HepG2 (cell line): ENCODE data around the gene MYH3. TPM values are rescaled to one million over a fixed set of nuclear protein-coding genes. Genes with fewer than 3 reads are reported as not detected.

Experiments
- ATAC-seq: fragments of 200-7000 bp; cut with Tn5 transposase; 3 replicates; pipeline ENCODE4 v1.9.1; 2020; ENCODE audit warnings: mild to moderate bottlenecking, moderate library complexity
- BruUV-seq: library from RNA; stranded (reverse); fragments of 400-500 nt; replicated peaks from 2 replicates; lab custom pipeline; 2021; lab: Mats Ljungman, UMichigan
- CTCF ChIA-PET: fragments of 300-600 bp; formaldehyde crosslinking; extraction: SDS; loops from one replicate; lab custom pipeline; 2021; ENCODE audit warnings: low total read pairs, inconsistent platforms, low intra/inter-chr PET ratio; lab: Yijun Ruan, JAX
- POLR2A ChIA-PET: fragments of 350-600 bp; sonication (Branson Sonifier 250); formaldehyde crosslinking; loops from one replicate; lab custom pipeline; 2020; ENCODE audit warnings: antibody characterized with exemption, inconsistent platforms; lab: Yijun Ruan, JAX
- DNase-seq: peaks from one replicate; pipeline ENCODE4 v3.0.0-alpha.2; 2015; ENCODE audit warnings: low spot score
- FAIRE-seq: peaks from 3 replicates; lab custom pipeline; 2011; peaks lifted over from hg19 to GRCh38; lab: Jason Lieb, UNC
- H2AFZ ChIP-seq: one replicate; pipeline ENCODE4 v1.6.1; 2011; ENCODE audit warnings: low read length, inconsistent platforms
- H3K27ac ChIP-seq: fragments of 300-600 bp; 3 replicates; pipeline ENCODE4 v1.8.0; 2011; ENCODE audit warnings: mixed run types, mild to moderate bottlenecking, mixed read lengths, low read length, inconsistent platforms; ENCODE audit not compliant: insufficient read depth; ENCODE audit errors: extremely low read length
- H3K27me3 ChIP-seq, 2 experiments: fragments of 200-600 bp in 1 of 2; 2 replicates in 1 of 2; 3 replicates in 1 of 2; pipeline versions ENCODE4 v1.6.0 to v1.8.0; 2011; ENCODE audit warnings: low read length in 2 of 2, mild to moderate bottlenecking in 2 of 2, moderate library complexity in 2 of 2, inconsistent platforms in 1 of 2; ENCODE audit not compliant: insufficient read depth in 2 of 2, control insufficient read depth in 1 of 2
- H3K36me3 ChIP-seq, 2 experiments: fragments of 200-600 bp in 1 of 2; replicated peaks in 1 of 2; 2 replicates in 1 of 2; 3 replicates in 1 of 2; pipeline versions ENCODE4 v1.5.1 to v1.8.0; 2011; ENCODE audit warnings: low read length in 2 of 2, inconsistent platforms in 1 of 2; ENCODE audit not compliant: insufficient read depth in 2 of 2, control insufficient read depth in 1 of 2
- H3K4me1 ChIP-seq: 2 replicates; pipeline ENCODE4 v1.5.1; 2012; ENCODE audit warnings: low read length, inconsistent platforms; ENCODE audit not compliant: insufficient read depth
- H3K4me2 ChIP-seq: 2 replicates; pipeline ENCODE4 v1.6.0; 2011; ENCODE audit warnings: low read depth, low read length, inconsistent platforms
- H3K4me3 ChIP-seq, 3 experiments: fragments of 200-600 bp in 1 of 3; sonication (generic), shearing (Covaris generic) in 1 of 3; replicated peaks in 1 of 3; 2 replicates each; pipeline ENCODE4 v1.5.1; 2011 to 2016; ENCODE audit warnings: low read length in 3 of 3, inconsistent platforms in 2 of 3, low read depth in 2 of 3, mild to moderate bottlenecking in 2 of 3, control low read depth in 1 of 3, mixed read lengths in 1 of 3; ENCODE audit not compliant: insufficient read depth in 1 of 3
- H3K79me2 ChIP-seq: one replicate; pipeline ENCODE4 v1.6.1; 2011; ENCODE audit warnings: low read length, inconsistent platforms; ENCODE audit not compliant: insufficient read depth
- H3K9ac ChIP-seq: 2 replicates; pipeline ENCODE4 v1.6.0; 2011; ENCODE audit warnings: mild to moderate bottlenecking, low read depth, low read length, inconsistent platforms; ENCODE audit not compliant: insufficient read depth
- H3K9me3 ChIP-seq: 2 replicates; pipeline ENCODE4 v1.5.1; 2012; ENCODE audit warnings: mild to moderate bottlenecking, low read length
- H4K20me1 ChIP-seq: 2 replicates; pipeline ENCODE4 v1.6.0; 2011; ENCODE audit warnings: inconsistent platforms, mild to moderate bottlenecking, low read length, moderate library complexity; ENCODE audit not compliant: insufficient read depth
- ATF7-NPFF ChIP-seq: sonication (generic); formaldehyde crosslinking; IDR thresholded peaks from 2 replicates; pipeline ENCODE4 v1.8.1; 2023; ENCODE audit warnings: mild to moderate bottlenecking, low read depth, missing genetic modification reagents, moderate library complexity
- CBFB ChIP-seq: sonication (generic); formaldehyde crosslinking; IDR thresholded peaks from 2 replicates; pipeline ENCODE4 v1.4.0; 2020; ENCODE audit warnings: missing genetic modification reagents
- CBX2 ChIP-seq, 2 experiments: fragments of 200-600 bp in 1 of 2; sonication (generic); formaldehyde crosslinking in 1 of 2; IDR thresholded peaks; 2 replicates each; pipeline versions ENCODE4 v1.7.0 to v1.8.1; 2018 to 2022; ENCODE audit warnings: low read depth in 2 of 2, low read length in 1 of 2, mild to moderate bottlenecking in 1 of 2, missing genetic modification reagents in 1 of 2
- FOXO1 ChIP-seq: sonication (generic); formaldehyde crosslinking; IDR thresholded peaks from 2 replicates; pipeline ENCODE4 v1.4.0; 2020; ENCODE audit warnings: missing genetic modification reagents
- MNT ChIP-seq: fragments of 450-650 bp; IDR thresholded peaks from 2 replicates; pipeline ENCODE4 v1.6.1; 2016
- MXD4 ChIP-seq: IDR thresholded peaks from 2 replicates; pipeline ENCODE4 v1.6.1; 2016; ENCODE audit warnings: mild to moderate bottlenecking, missing biosample characterization, missing genetic modification reagents
- RFXANK ChIP-seq: IDR thresholded peaks from 2 replicates; pipeline ENCODE4 v1.6.1; 2016
- SMYD3 ChIP-seq: sonication (generic); formaldehyde crosslinking; IDR thresholded peaks from 2 replicates; pipeline ENCODE4 v1.8.1; 2023; ENCODE audit warnings: mild to moderate bottlenecking, missing genetic modification reagents
- SP140L ChIP-seq: sonication (generic); formaldehyde crosslinking; IDR thresholded peaks from 2 replicates; pipeline ENCODE4 v1.4.0; 2020; ENCODE audit warnings: missing genetic modification reagents, borderline replicate concordance
- THYN1 ChIP-seq: sonication (generic); formaldehyde crosslinking; IDR thresholded peaks from 2 replicates; pipeline ENCODE4 v1.8.1; 2023; ENCODE audit warnings: low read depth, mild to moderate bottlenecking, moderate library complexity, missing genetic modification reagents, borderline replicate concordance
- WGBS: methylation state at CpG from one replicate; pipeline ENCODE4 v1.1.6; 2017; ENCODE audit warnings: low lambda C conversion rate; 5-methylcytosine and 5-hydroxymethylcytosine counted together
- in situ Hi-C: cut with HindIII; loops from 2 replicates; pipeline ENCODE4 v1.10.0; 2017; ENCODE audit warnings: low pct_unique_long_range_greater_than_20kb; ENCODE audit not compliant: extremely low pct_ligation_motif_present
- intact Hi-C: fragments of 100-400 bp; cut with micrococcal nuclease; formaldehyde crosslinking; loops from one replicate; pipeline ENCODE4 v1.10.0; 2022; ENCODE audit not compliant: unreplicated experiment
- polyA plus RNA-seq, 8 experiments: library from polyadenylated mRNA; depleted of rRNA in 3 of 8; stranded (reverse) in 7 of 8; unstranded in 1 of 8; fragments of >200 nt; fragmentation: Illumina TruSeq in 4 of 8; extraction: Trizol in 4 of 8; gene quantifications; 2 replicates each; pipeline versions ENCODE4 v1.2.1 to v1.2.3, GENCODE V29; 2011 to 2016; ENCODE audit warnings: low read depth in 4 of 8, missing spikeins in 1 of 8, mixed read lengths in 1 of 8; ENCODE audit not compliant: insufficient read depth in 1 of 8
- total RNA-seq, 5 experiments: library from RNA; depleted of rRNA; stranded (reverse); fragments of >200 nt; fragmentation: Illumina TruSeq; extraction: Trizol; gene quantifications; 2 replicates each; pipeline ENCODE4 v1.2.3, GENCODE V29; 2016; ENCODE audit warnings: low read depth in 1 of 5
- TF ChIP-seq, protein P1 (sequence below): sonication (generic); formaldehyde crosslinking; IDR thresholded peaks from 2 replicates; pipeline ENCODE4 v1.8.1; 2022; ENCODE audit warnings: mild to moderate bottlenecking, missing genetic modification reagents
- TF ChIP-seq, protein P2 (sequence below): sonication (generic); formaldehyde crosslinking; conservative IDR thresholded peaks from 2 replicates; pipeline ENCODE4 v1.4.0; 2020; ENCODE audit warnings: missing genetic modification reagents

Gene MYH3
- total and polyA plus RNA-seq, 2 of the 13 experiments (the other 11 are each of a cell fraction or from before 2014, with no cell fraction given): 2.5 to 4.5 TPM

DNA sequence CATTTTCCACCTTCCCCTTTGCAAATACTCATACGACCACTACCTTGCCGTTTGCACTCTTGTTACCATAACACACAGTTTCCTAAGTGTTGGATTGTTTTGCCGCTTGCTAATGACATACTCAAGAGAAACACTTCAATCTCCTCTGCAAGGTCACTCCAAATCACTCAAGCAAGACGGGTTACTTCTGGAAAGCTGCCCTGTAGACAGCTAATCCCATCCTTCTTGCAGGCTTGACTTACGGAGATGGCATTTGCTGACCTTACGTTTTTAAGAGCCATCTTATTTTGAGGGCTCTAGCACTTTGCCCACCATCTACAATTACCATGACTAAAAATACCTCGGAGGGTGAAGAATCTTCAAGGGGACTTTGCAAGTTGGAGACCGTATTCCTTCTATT lies 46.2 kb downstream of the MYH3 start (continued):
- no peak for TF ChIP-seq FOXO1 (CRISPR knock-in tag)

- ATAC-seq (no peak), FAIRE-seq (no peak), DNase-seq (no peak)
- no peaks in the 10 kb centered on the region for H4K20me1 ChIP-seq
- no peaks in the 10 kb centered on the region for H3K36me3 ChIP-seq
- ChIA-PET CTCF (no interaction called here), POLR2A (no interaction called here)
- no peak overlapping the region for H3K9ac ChIP-seq
- no peaks in the 10 kb centered on the region for H3K4me1 ChIP-seq
- no peaks in the 10 kb centered on the region; a peak in 2 of 5 replicates for H3K27me3 ChIP-seq
- no peak overlapping the region for H3K4me2 ChIP-seq
- no TSS peak for BruUV-seq
- WGBS: 1% methylated on average over 5 of the region's 5 CpGs
- no peak overlapping the region for H2AFZ ChIP-seq
- intact Hi-C loops: no loop called here
- H3K27ac ChIP-seq: no peak overlapping the region
- in situ Hi-C loops: no loop called here
- no peaks in the 10 kb centered on the region for H3K9me3 ChIP-seq
- no peaks in the 10 kb centered on the region for H3K79me2 ChIP-seq
- no peak overlapping the region for H3K4me3 ChIP-seq
- peak; percentile 30; the same call in 1 of the 2 replicates for TF ChIP-seq MNT
- TF ChIP-seq, protein P1, sequence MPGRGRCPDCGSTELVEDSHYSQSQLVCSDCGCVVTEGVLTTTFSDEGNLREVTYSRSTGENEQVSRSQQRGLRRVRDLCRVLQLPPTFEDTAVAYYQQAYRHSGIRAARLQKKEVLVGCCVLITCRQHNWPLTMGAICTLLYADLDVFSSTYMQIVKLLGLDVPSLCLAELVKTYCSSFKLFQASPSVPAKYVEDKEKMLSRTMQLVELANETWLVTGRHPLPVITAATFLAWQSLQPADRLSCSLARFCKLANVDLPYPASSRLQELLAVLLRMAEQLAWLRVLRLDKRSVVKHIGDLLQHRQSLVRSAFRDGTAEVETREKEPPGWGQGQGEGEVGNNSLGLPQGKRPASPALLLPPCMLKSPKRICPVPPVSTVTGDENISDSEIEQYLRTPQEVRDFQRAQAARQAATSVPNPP (CRISPR knock-in tag): no peak
Measured at GRCh38 chr17:10608244-10608643, 48.9 kb downstream of the MYH3 start.

GRCh38 chr17:10606110-10606509 lies 51.0 kb downstream of the MYH3 start:
- H3K27ac ChIP-seq: no peak overlapping the region
- no TSS peak for BruUV-seq
- DNase-seq (no peak), ATAC-seq (no peak), FAIRE-seq (no peak)
- no peak overlapping the region for H3K4me2 ChIP-seq
- no peaks in the 10 kb centered on the region for H3K36me3 ChIP-seq
- ChIA-PET CTCF (no interaction called here), POLR2A (no interaction called here)
- in situ Hi-C loops: no loop called here
- H3K4me3 ChIP-seq: no peak overlapping the region
- H4K20me1 ChIP-seq: no peaks in the 10 kb centered on the region
- no peak overlapping the region for H3K9ac ChIP-seq
- H3K9me3 ChIP-seq: no peaks in the 10 kb centered on the region
- 45% methylated on average over 3 of the region's 3 CpGs for WGBS
- no peak overlapping the region for H2AFZ ChIP-seq
- H3K79me2 ChIP-seq: no peaks in the 10 kb centered on the region
- no peaks in the 10 kb centered on the region for H3K4me1 ChIP-seq
- H3K27me3 ChIP-seq: peaks cover 0 to 8% of the 10 kb centered on the region in 2 experiments; a peak in 2 of 5 replicates
- intact Hi-C loops: no loop called here
- TF ChIP-seq MXD4 (CRISPR knock-in tag): no peak
- no peak for TF ChIP-seq CBFB (CRISPR knock-in tag)
- TF ChIP-seq SMYD3 (CRISPR knock-in tag): no peak
- TF ChIP-seq ATF7-NPFF: no peak
- no peak for TF ChIP-seq SP140L
- TF ChIP-seq RFXANK (CRISPR knock-in tag): no peak
- TF ChIP-seq CBX2 (IDR thresholded peaks at IDR 0.05; ENCODE audit: low read depth, low read length): no peak
- no peak for TF ChIP-seq CBX2 (CRISPR knock-in tag; IDR thresholded peaks at IDR 0.05; ENCODE audit: low read depth)
- TF ChIP-seq, protein P2, sequence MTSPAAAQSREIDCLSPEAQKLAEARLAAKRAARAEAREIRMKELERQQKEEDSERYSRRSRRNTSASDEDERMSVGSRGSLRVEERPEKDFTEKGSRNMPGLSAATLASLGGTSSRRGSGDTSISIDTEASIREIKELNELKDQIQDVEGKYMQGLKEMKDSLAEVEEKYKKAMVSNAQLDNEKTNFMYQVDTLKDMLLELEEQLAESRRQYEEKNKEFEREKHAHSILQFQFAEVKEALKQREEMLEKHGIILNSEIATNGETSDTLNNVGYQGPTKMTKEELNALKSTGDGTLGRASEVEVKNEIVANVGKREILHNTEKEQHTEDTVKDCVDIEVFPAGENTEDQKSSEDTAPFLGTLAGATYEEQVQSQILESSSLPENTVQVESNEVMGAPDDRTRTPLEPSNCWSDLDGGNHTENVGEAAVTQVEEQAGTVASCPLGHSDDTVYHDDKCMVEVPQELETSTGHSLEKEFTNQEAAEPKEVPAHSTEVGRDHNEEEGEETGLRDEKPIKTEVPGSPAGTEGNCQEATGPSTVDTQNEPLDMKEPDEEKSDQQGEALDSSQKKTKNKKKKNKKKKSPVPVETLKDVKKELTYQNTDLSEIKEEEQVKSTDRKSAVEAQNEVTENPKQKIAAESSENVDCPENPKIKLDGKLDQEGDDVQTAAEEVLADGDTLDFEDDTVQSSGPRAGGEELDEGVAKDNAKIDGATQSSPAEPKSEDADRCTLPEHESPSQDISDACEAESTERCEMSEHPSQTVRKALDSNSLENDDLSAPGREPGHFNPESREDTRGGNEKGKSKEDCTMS: no peak
- TF ChIP-seq THYN1: no peak
